Gastroesophageal sphincter (tissue), 3 donors: ENCODE measurements around the gene EBP.

Source experiments
- CTCF ChIP-seq, 4 experiments: fragments of 200-600 bp in 2 of 4; fragments of 450-650 bp in 2 of 4; sonication (generic) in 1 of 4; IDR thresholded peaks; one replicate each; pipeline ENCODE4 v1.5.1; 2017 to 2019; ENCODE audit warnings: antibody characterized with exemption in 4 of 4, mild to moderate bottlenecking in 2 of 4, moderate library complexity in 2 of 4
- POLR2A ChIP-seq, 2 donors: fragments of 450-650 bp; IDR thresholded peaks; one replicate each; pipeline ENCODE4 v1.6.1; 2017; ENCODE audit warnings: antibody characterized with exemption in 2 of 2, mild to moderate bottlenecking in 2 of 2, moderate library complexity in 1 of 2
- POLR2AphosphoS5 ChIP-seq: sonication (generic); formaldehyde crosslinking; IDR thresholded peaks from one replicate; pipeline ENCODE4 v1.6.1; 2017; ENCODE audit warnings: antibody characterized with exemption

- TF ChIP-seq POLR2AphosphoS5 (no peak), CTCF (IDR thresholded peaks at IDR 0.05) (no peak), POLR2A (IDR thresholded peaks at IDR 0.05) (no peak)
Observed at GRCh38 chrX:48472851-48473703, 48.5 kb upstream of the EBP start.
